ENCODE results near the gene SGSM1. TPM values are rescaled to one million over a fixed set of nuclear protein-coding genes. Genes with fewer than 3 reads are reported as not detected.

SGSM1 gene
- total and polyA plus RNA-seq, 4 donors, result 0.57 to 4.5 (median 2.7) TPM

GRCh38 chr22:24928322-24928721 lies 122.3 kb downstream of the SGSM1 start:
- H3K27me3 ChIP-seq (ENCODE audit: control insufficient read depth in 3 of 3, insufficient read depth in 3 of 3, low read length in 2 of 3), result peaks cover 0 to 3% (median 0%) of the 10 kb centered on the region in 3 donors
- H3K27ac ChIP-seq (ENCODE audit: low read depth in 1 of 2, low read length in 1 of 2), result no peak overlapping the region
- peaks cover 0 to 6% (median 0%) of the 10 kb centered on the region in 4 donors for H3K36me3 ChIP-seq (ENCODE audit: control insufficient read depth in 4 of 4, insufficient read depth in 4 of 4, low read length in 4 of 4)
- 88% methylated on average over 7 of the region's 7 CpGs for WGBS, 2 donors
- ATAC-seq (ENCODE audit: insufficient read depth, low FRiP score) (no peak), DNase-seq (no peak)
- peaks cover 0 to 7% (median 3%) of the 10 kb centered on the region in 4 donors for H3K9me3 ChIP-seq (ENCODE audit: control insufficient read depth in 4 of 4, insufficient read depth in 3 of 4, low read length in 3 of 4)
- no peak overlapping the region for H3K9ac ChIP-seq (ENCODE audit: insufficient read depth in 1 of 2, low read length in 2 of 2)
- no peak for TF ChIP-seq CTCF (IDR thresholded peaks at IDR 0.05; ENCODE audit: control extremely low read depth, extremely low read depth)
- no peaks in the 10 kb centered on the region for H3K4me1 ChIP-seq (ENCODE audit: control insufficient read depth in 5 of 5, insufficient read depth in 5 of 5, low read length in 5 of 5)
- no peak overlapping the region for H3K4me3 ChIP-seq

DNA sequence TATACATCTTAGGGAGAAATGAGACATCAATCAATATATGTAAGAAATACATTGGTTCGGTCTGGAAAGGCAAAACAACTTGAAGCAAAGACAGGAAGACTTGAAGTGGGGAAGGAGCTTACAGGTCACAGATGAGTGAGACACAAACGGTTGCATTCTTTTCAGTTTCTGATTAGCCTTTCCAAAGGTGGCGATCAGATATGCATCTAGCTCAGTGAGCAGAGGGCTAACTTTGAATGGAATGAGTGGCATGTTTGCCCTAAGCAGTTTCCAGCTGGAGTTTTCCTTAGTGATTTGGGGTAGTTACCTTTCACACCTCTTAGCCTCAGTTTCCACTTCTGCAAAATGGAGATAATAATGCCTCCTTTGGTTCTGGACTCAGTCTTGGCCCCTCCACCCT lies 124.7 kb downstream of the SGSM1 start:
- H3K9me3 ChIP-seq (ENCODE audit: control insufficient read depth in 4 of 4, insufficient read depth in 3 of 4, low read length in 3 of 4), result peaks cover 0 to 7% (median 3%) of the 10 kb centered on the region in 4 donors
- ATAC-seq (ENCODE audit: insufficient read depth, low FRiP score) (no peak), DNase-seq (no peak)
- H3K4me3 ChIP-seq, result no peak overlapping the region
- no peak for TF ChIP-seq CTCF (IDR thresholded peaks at IDR 0.05; ENCODE audit: control extremely low read depth, extremely low read depth)
- peaks cover 0 to 3% (median 0%) of the 10 kb centered on the region in 3 donors for H3K27me3 ChIP-seq (ENCODE audit: control insufficient read depth in 3 of 3, insufficient read depth in 3 of 3, low read length in 2 of 3)
- H3K9ac ChIP-seq (ENCODE audit: insufficient read depth in 1 of 2, low read length in 2 of 2), result no peak overlapping the region
- peaks cover 0 to 2% (median 0%) of the 10 kb centered on the region in 4 donors for H3K36me3 ChIP-seq (ENCODE audit: control insufficient read depth in 4 of 4, insufficient read depth in 4 of 4, low read length in 4 of 4)
- 71 to 76% methylated on average over 3 of the region's 3 CpGs for WGBS, 2 donors
- H3K27ac ChIP-seq (ENCODE audit: low read depth in 1 of 2, low read length in 1 of 2), result no peak overlapping the region
- H3K4me1 ChIP-seq (ENCODE audit: control insufficient read depth in 5 of 5, insufficient read depth in 5 of 5, low read length in 5 of 5), result no peaks in the 10 kb centered on the region

- DNase-seq, result no peak
- no peaks in the 10 kb centered on the region for H3K9me3 ChIP-seq (ENCODE audit: control insufficient read depth in 4 of 4, insufficient read depth in 3 of 4, low read length in 3 of 4)
- no peak overlapping the region for H3K4me3 ChIP-seq
- H3K27me3 ChIP-seq (ENCODE audit: control insufficient read depth in 3 of 3, insufficient read depth in 3 of 3, low read length in 2 of 3), result no peaks in the 10 kb centered on the region
- no peak for TF ChIP-seq CTCF (IDR thresholded peaks at IDR 0.05; ENCODE audit: control extremely low read depth, extremely low read depth)
- ATAC-seq (ENCODE audit: insufficient read depth, low FRiP score), result no peak
- no peaks in the 10 kb centered on the region for H3K36me3 ChIP-seq (ENCODE audit: control insufficient read depth in 4 of 4, insufficient read depth in 4 of 4, low read length in 4 of 4)
- no peak overlapping the region for H3K27ac ChIP-seq (ENCODE audit: low read depth in 1 of 2, low read length in 1 of 2)
- no peaks in the 10 kb centered on the region for H3K4me1 ChIP-seq (ENCODE audit: control insufficient read depth in 5 of 5, insufficient read depth in 5 of 5, low read length in 5 of 5)
- no peak overlapping the region for H3K9ac ChIP-seq (ENCODE audit: insufficient read depth in 1 of 2, low read length in 2 of 2)
Measured at GRCh38 chr22:24935771-24936483, 129.9 kb downstream of the SGSM1 start.

DNA sequence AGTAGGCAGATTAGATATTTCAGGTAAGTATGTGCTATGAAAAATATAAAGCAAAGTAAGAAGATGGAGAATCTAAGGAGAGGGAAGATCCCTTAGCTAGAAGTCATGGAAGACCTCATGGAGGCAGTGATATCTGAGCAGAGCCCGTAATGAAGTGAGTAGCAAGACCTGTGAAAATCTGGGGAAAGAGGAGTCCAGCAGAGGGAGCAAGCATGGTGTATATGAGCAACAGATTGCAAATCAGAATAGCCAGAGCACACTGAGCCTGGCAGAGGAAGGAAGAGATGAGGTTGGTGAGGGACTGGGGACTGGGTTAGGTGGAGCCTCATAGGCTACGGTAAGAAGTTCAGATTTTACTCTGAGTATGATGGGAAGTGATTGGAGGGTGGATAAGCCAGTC lies 131.1 kb downstream of the SGSM1 start:
- no peak overlapping the region for H3K9ac ChIP-seq (ENCODE audit: insufficient read depth in 1 of 2, low read length in 2 of 2)
- no peak overlapping the region for H3K4me3 ChIP-seq
- DNase-seq (no peak), ATAC-seq (ENCODE audit: insufficient read depth, low FRiP score) (no peak)
- H3K4me1 ChIP-seq (ENCODE audit: control insufficient read depth in 5 of 5, insufficient read depth in 5 of 5, low read length in 5 of 5), result no peaks in the 10 kb centered on the region
- H3K9me3 ChIP-seq (ENCODE audit: control insufficient read depth in 4 of 4, insufficient read depth in 3 of 4, low read length in 3 of 4), result no peaks in the 10 kb centered on the region
- no peaks in the 10 kb centered on the region for H3K27me3 ChIP-seq (ENCODE audit: control insufficient read depth in 3 of 3, insufficient read depth in 3 of 3, low read length in 2 of 3)
- H3K27ac ChIP-seq (ENCODE audit: low read depth in 1 of 2, low read length in 1 of 2), result no peak overlapping the region
- no peak for TF ChIP-seq CTCF (IDR thresholded peaks at IDR 0.05; ENCODE audit: control extremely low read depth, extremely low read depth)
- 14 to 44% methylated on average over 2 of the region's 2 CpGs for WGBS, 2 donors
- no peaks in the 10 kb centered on the region for H3K36me3 ChIP-seq (ENCODE audit: control insufficient read depth in 4 of 4, insufficient read depth in 4 of 4, low read length in 4 of 4)

Measured in lung (tissue), 12 donors.